ENCODE measurements around the gene ABLIM3.
"Not testable (repeated sequence)": the region's sequence is repeated elsewhere in the genome, so short reads cannot be mapped to it uniquely, and the experiment has no call there.

The ABLIM3 gene

GRCh38 chr5:149265068-149265465 is 123.8 kb downstream of the ABLIM3 start:
- H3K4me3 ChIP-seq (ENCODE audit: low read length) = no peak overlapping the region
- no peak for DNase-seq (ENCODE audit: low read depth)
- TF ChIP-seq, protein P1, sequence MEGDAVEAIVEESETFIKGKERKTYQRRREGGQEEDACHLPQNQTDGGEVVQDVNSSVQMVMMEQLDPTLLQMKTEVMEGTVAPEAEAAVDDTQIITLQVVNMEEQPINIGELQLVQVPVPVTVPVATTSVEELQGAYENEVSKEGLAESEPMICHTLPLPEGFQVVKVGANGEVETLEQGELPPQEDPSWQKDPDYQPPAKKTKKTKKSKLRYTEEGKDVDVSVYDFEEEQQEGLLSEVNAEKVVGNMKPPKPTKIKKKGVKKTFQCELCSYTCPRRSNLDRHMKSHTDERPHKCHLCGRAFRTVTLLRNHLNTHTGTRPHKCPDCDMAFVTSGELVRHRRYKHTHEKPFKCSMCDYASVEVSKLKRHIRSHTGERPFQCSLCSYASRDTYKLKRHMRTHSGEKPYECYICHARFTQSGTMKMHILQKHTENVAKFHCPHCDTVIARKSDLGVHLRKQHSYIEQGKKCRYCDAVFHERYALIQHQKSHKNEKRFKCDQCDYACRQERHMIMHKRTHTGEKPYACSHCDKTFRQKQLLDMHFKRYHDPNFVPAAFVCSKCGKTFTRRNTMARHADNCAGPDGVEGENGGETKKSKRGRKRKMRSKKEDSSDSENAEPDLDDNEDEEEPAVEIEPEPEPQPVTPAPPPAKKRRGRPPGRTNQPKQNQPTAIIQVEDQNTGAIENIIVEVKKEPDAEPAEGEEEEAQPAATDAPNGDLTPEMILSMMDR (conservative IDR thresholded peaks at IDR 0.05; ENCODE audit: low read depth, low read length) = no peak

DNA sequence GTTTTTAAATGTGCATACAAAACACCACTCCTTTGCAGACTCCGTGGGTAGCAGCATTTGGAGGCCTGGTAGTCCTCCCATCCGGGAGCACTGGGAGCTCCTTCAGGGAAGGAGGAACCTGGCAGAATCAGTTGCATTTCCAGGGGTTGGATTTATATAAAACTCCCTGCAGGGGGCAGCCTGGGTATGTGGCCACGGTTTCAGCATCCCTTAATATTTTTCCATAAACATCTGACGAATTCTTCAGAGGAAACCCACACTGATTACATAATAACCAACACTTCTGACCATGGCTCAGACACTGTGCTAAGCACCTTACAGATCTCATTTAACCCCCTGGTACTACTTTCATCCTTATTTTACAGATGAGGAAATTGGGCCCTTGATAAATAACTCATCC is 124.3 kb downstream of the ABLIM3 start:
- no peak for DNase-seq (ENCODE audit: low read depth)
- TF ChIP-seq, protein P1 (conservative IDR thresholded peaks at IDR 0.05; ENCODE audit: low read depth, low read length) = peak; percentile 52

GRCh38 chr5:149267241-149267973 is 126.1 kb downstream of the ABLIM3 start:
- TF ChIP-seq, protein P1 (conservative IDR thresholded peaks at IDR 0.05; ENCODE audit: low read depth, low read length) = no peak
- no peak for DNase-seq (ENCODE audit: low read depth)
- H3K4me3 ChIP-seq (ENCODE audit: low read length) = no peak overlapping the region

More for the DNA sequence above, 124.3 kb downstream of the ABLIM3 start:
- no peak overlapping the region for H3K4me3 ChIP-seq (ENCODE audit: low read length)

- H3K4me3 ChIP-seq (ENCODE audit: low read length) = no peak overlapping the region
- TF ChIP-seq, protein P1 (conservative IDR thresholded peaks at IDR 0.05; ENCODE audit: low read depth, low read length) = peak; percentile 67
- no peak for DNase-seq (ENCODE audit: low read depth)
Measured at GRCh38 chr5:149268928-149269557, 127.8 kb downstream of the ABLIM3 start.

- TF ChIP-seq, protein P1 (conservative IDR thresholded peaks at IDR 0.05; ENCODE audit: low read depth, low read length) = no peak
- DNase-seq (ENCODE audit: low read depth) = no peak
- H3K4me3 ChIP-seq (ENCODE audit: low read length) = peak overlapping the region; percentile 44
Measured at GRCh38 chr5:149271195-149271715, 130.0 kb downstream of the ABLIM3 start.

DNA sequence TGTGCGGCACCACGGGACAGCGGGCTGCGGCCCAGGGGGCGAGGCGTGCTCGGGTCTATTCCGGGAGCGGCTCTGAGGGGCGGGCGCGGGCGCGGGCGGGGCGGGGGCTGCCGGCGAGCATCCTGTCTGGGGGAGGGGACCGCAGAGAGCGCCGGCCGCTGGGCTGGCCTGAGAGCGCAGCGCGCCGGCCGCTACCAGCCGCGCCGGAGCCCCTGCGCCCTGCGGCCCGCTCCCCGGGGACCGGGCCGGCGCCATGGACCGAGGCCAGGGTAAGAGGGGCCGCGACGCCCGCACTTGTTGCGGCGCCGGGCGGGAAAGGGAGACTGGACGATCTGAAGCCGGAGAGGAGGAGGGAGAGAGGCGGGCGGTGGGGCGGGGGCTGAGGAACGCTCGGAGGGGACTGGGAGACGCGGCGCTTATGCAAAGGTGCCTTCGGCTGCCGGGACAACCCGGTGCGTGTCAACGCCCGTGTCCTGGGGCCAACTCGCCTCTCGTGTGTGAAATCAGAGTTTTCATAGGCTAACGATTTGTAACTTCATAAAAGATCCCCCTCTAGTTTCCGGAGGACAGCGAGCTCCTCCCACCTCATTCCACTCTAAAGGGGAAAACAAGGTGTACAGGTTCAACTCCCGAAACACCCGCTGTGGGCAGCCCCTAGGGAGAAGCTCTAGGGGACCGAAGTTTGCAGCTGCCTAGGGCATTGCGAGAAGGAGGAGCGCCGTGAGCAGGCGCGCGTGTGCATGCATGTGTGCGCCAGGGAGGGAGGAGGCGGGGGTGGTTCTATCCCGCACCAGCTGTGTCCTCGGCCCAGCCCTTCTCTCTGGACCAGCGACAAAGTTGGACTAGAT is 130.6 kb downstream of the ABLIM3 start, which contains the start of gene AFAP1L1:
AFAP1L1 (plus strand) TSS at position 144 of the 848 bp plus-strand sequence; CDS start at position 254, 110 bp downstream.
- TF ChIP-seq, protein P1 (conservative IDR thresholded peaks at IDR 0.05; ENCODE audit: low read depth, low read length) = no peak
- no peak for DNase-seq (ENCODE audit: low read depth)
- peak within 1 kb of the TSS; percentile 64 for H3K4me3 ChIP-seq (ENCODE audit: low read length)

DNA sequence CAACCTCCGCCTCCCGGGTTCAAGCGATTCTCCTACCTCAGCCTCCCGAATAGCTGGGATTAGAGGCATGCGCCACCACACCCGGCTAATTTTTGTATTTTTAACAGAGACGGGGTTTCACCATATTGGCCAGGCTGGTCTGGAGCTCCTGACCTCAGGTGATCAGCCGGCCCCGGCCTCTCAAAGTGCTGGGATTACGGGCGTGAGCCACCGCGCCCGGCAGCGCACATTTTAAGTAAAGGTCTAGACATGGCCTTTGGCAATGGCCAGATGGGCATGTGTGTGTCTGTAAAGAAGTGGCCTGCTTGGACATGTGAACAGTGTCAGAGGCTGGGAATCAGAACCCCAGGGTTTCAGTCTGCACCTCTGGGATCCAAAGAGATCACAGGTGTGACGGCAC is 131.5 kb downstream of the ABLIM3 start:
- not testable (repeated sequence) for H3K4me3 ChIP-seq (ENCODE audit: low read length); DNase-seq (ENCODE audit: low read depth)

Measured in retinal pigment epithelial cell (primary cell).